Upper lobe of left lung (tissue), 4 donors: ENCODE data around the gene ZNF134.

Experiments used
- CTCF ChIP-seq, 6 experiments: fragments of 450-650 bp in 4 of 6; fragments of 200-600 bp in 2 of 6; sonication (generic) in 2 of 6; IDR thresholded peaks; one replicate each; pipeline ENCODE4 v1.5.1; 2016 to 2019; ENCODE audit warnings: antibody characterized with exemption in 6 of 6
- EP300 ChIP-seq, 4 donors: sonication (generic); formaldehyde crosslinking; IDR thresholded peaks; one replicate each; pipeline ENCODE4 v1.5.1; 2017; ENCODE audit warnings: antibody characterized with exemption in 4 of 4, control low read depth in 2 of 4
- POLR2A ChIP-seq, 4 donors: fragments of 450-650 bp; IDR thresholded peaks; one replicate each; pipeline ENCODE4 v1.5.1; 2016 to 2017; ENCODE audit warnings: antibody characterized with exemption in 4 of 4, mild to moderate bottlenecking in 2 of 4

GRCh38 chr19:57566396-57567265 lies 47.4 kb upstream of the ZNF134 start:
- TF ChIP-seq POLR2A (IDR thresholded peaks at IDR 0.05): no peak
- no peak for TF ChIP-seq CTCF (IDR thresholded peaks at IDR 0.05)
- no peak for TF ChIP-seq EP300 (IDR thresholded peaks at IDR 0.05)
